SK-N-SH (cell line): ENCODE results near the gene PTPRK.

Experiments
- CTCF ChIP-seq: fragments of 200-600 bp; sonication (generic); IDR thresholded peaks from 2 replicates; pipeline ENCODE4 v1.6.1; 2017; ENCODE audit warnings: antibody characterized with exemption, mild to moderate bottlenecking, moderate library complexity
- FOSL2 ChIP-seq: IDR thresholded peaks from 2 replicates; pipeline ENCODE4 v1.4.0; 2012; ENCODE audit warnings: low read depth, mild to moderate bottlenecking, moderate library complexity, borderline replicate concordance
- GATA2 ChIP-seq: sonication (generic); formaldehyde crosslinking; IDR thresholded peaks from 2 replicates; pipeline ENCODE4 v1.5.0; 2020; ENCODE audit warnings: mild to moderate bottlenecking, missing genetic modification reagents
- MAX ChIP-seq: IDR thresholded peaks from 2 replicates; pipeline ENCODE4 v1.4.0; 2012; ENCODE audit warnings: low read depth
- POLR2AphosphoS5 ChIP-seq: IDR thresholded peaks from 2 replicates; pipeline ENCODE4 v1.6.1; 2012; ENCODE audit warnings: low read depth, low read length
- RAD21 ChIP-seq: IDR thresholded peaks from 2 replicates; pipeline ENCODE4 v1.6.1; 2012; ENCODE audit warnings: mild to moderate bottlenecking, low read length
- RFX5 ChIP-seq: IDR thresholded peaks from 2 replicates; pipeline ENCODE4 v1.6.1; 2012; ENCODE audit warnings: mild to moderate bottlenecking, improper control_type of control experiment, low read length
- YY1 ChIP-seq: IDR thresholded peaks from 2 replicates; pipeline ENCODE4 v1.4.0; 2012; ENCODE audit warnings: low read depth, mild to moderate bottlenecking

- TF ChIP-seq RAD21 (no peak), POLR2AphosphoS5 (no peak), MAX (no peak), CTCF (no peak), RFX5 (no peak), GATA2 (CRISPR knock-in tag) (no peak), YY1 (no peak), FOSL2 (no peak)
These were observed 361.9 kb downstream of the PTPRK start for GRCh38 chr6:128158496-128158895.
